Testis (tissue), 3 donors: Measurements from ENCODE around the gene ELP2. TPM values are rescaled to one million over a fixed set of nuclear protein-coding genes. Genes with fewer than 3 reads are reported as not detected.

Experiments
- DNase-seq: peaks from one replicate; pipeline ENCODE4 v3.0.0-alpha.2; 2019
- H3K27ac ChIP-seq, 2 donors: fragments of 200-600 bp; sonication (generic); one replicate each; pipeline ENCODE4 v1.5.1; 2019
- H3K27me3 ChIP-seq: fragments of 200-600 bp; sonication (generic); one replicate; pipeline ENCODE4 v1.5.1; 2019
- H3K36me3 ChIP-seq: fragments of 200-600 bp; sonication (generic); one replicate; pipeline ENCODE4 v1.5.1; 2017; ENCODE audit warnings: low read depth; ENCODE audit errors: missing control alignments
- H3K4me1 ChIP-seq: fragments of 200-600 bp; sonication (generic); one replicate; pipeline ENCODE4 v1.5.1; 2019
- H3K4me3 ChIP-seq, 2 donors: fragments of 200-600 bp; sonication (generic); one replicate each; pipeline ENCODE4 v1.5.1; 2017 to 2019
- H3K9me3 ChIP-seq: fragments of 200-600 bp; sonication (generic); one replicate; pipeline ENCODE4 v1.5.1; 2017
- CTCF ChIP-seq, 3 experiments: fragments of 450-650 bp in 2 of 3; fragments of 200-600 bp in 1 of 3; sonication (generic) in 1 of 3; IDR thresholded peaks; one replicate each; pipeline ENCODE4 v1.5.1; 2016 to 2019; ENCODE audit warnings: antibody characterized with exemption in 3 of 3, mild to moderate bottlenecking in 2 of 3, moderate library complexity in 1 of 3
- POLR2A ChIP-seq: fragments of 450-650 bp; IDR thresholded peaks from one replicate; pipeline ENCODE4 v1.6.1; 2017; ENCODE audit warnings: antibody characterized with exemption, mild to moderate bottlenecking, moderate library complexity
- WGBS, 2 donors: methylation state at CpG; one replicate each; pipeline ENCODE4 v1.1.5; 2018; 5-methylcytosine and 5-hydroxymethylcytosine counted together
- intact Hi-C: fragments of 100-400 bp; cut with DNase I; formaldehyde crosslinking; loops from one replicate; pipeline ENCODE4 v1.15.1; 2023; ENCODE audit warnings: low total_unique reads
- polyA plus RNA-seq: library from polyadenylated mRNA; stranded (reverse); fragments of 350-450 nt; fragmentation: Illumina TruSeq; extraction: RNeasy Lipid Tissue Mini Kit (QIAGEN cat#74804); gene quantifications from one replicate; pipeline ENCODE4 v1.2.3, GENCODE V29; 2014; ENCODE audit warnings: low read depth, low replicate concordance; ENCODE audit not compliant: insufficient read depth
- total RNA-seq, 2 donors: library from RNA; depleted of rRNA; stranded (reverse); fragments of >200 nt; gene quantifications; one replicate each; pipeline ENCODE4 v1.2.3, GENCODE V29; 2016

ELP2 gene
- total and polyA plus RNA-seq, 3 donors from 2014 or later, result 81.0 to 95.2 (median 94.8) TPM

- Histone ChIP-seq H3K27ac (no peak overlapping the region), H3K4me3 (no peak overlapping the region), H3K36me3 (no peaks in the 10 kb centered on the region), H3K9me3 (no peaks in the 10 kb centered on the region), H3K4me1 (no peaks in the 10 kb centered on the region), H3K27me3 (no peaks in the 10 kb centered on the region)
- TF ChIP-seq CTCF (IDR thresholded peaks at IDR 0.05) (no peak), POLR2A (no peak)
- WGBS, 2 donors, result 63 to 70% methylated on average over 6 of the region's 6 CpGs
- intact Hi-C loops, result no loop called here
- no peak for DNase-seq
Measured at GRCh38 chr18:36196238-36196995, 66.7 kb downstream of the ELP2 start.

- Histone ChIP-seq H3K36me3 (no peaks in the 10 kb centered on the region), H3K27ac (no peak overlapping the region), H3K4me3 (no peak overlapping the region), H3K4me1 (no peaks in the 10 kb centered on the region), H3K9me3 (no peaks in the 10 kb centered on the region), H3K27me3 (no peaks in the 10 kb centered on the region)
- intact Hi-C loops, result no loop called here
- TF ChIP-seq CTCF (IDR thresholded peaks at IDR 0.05), result no peak
- no peak for TF ChIP-seq POLR2A
- DNase-seq, result no peak
Measured at GRCh38 chr18:36197511-36198166, 67.9 kb downstream of the ELP2 start.

GRCh38 chr18:36199691-36200295, 70.1 kb downstream of the ELP2 start:
- DNase-seq, result no peak
- H3K4me3 ChIP-seq, result no peak overlapping the region
- intact Hi-C loops, result no loop called here
- no peaks in the 10 kb centered on the region for H3K36me3 ChIP-seq
- no peaks in the 10 kb centered on the region for H3K9me3 ChIP-seq
- no peaks in the 10 kb centered on the region for H3K4me1 ChIP-seq
- no peaks in the 10 kb centered on the region for H3K27me3 ChIP-seq
- TF ChIP-seq CTCF (IDR thresholded peaks at IDR 0.05) (no peak), POLR2A (no peak)
- no peak overlapping the region for H3K27ac ChIP-seq
- 88 to 95% methylated on average over 17 to 21 of the region's 22 CpGs for WGBS, 2 donors

- Histone ChIP-seq H3K4me3 (no peak overlapping the region), H3K36me3 (no peaks in the 10 kb centered on the region), H3K4me1 (no peaks in the 10 kb centered on the region), H3K27me3 (no peaks in the 10 kb centered on the region), H3K9me3 (no peaks in the 10 kb centered on the region), H3K27ac (no peak overlapping the region)
- TF ChIP-seq CTCF (IDR thresholded peaks at IDR 0.05), result no peak
- TF ChIP-seq POLR2A, result no peak
- intact Hi-C loops, result no loop called here
- no peak for DNase-seq
Measured at GRCh38 chr18:36200354-36200771, 70.7 kb downstream of the ELP2 start.
